Glutamatergic neuron (in vitro differentiated cells): ENCODE measurements around the gene TBC1D5. TPM values are rescaled to one million over a fixed set of nuclear protein-coding genes. Genes with fewer than 3 reads are reported as not detected.
"Not testable (repeated sequence)": the region's sequence is repeated elsewhere in the genome, so short reads cannot be mapped to it uniquely, and the experiment has no call there.

Source experiments
- DNase-seq: peaks from one replicate; pipeline ENCODE4 v3.0.0; 2022
- H3K27ac Mint-ChIP-seq: one replicate; pipeline ENCODE4 v1.8.0; 2020; ENCODE audit warnings: mild to moderate bottlenecking, mixed read lengths, inconsistent platforms; ENCODE audit not compliant: unreplicated experiment
- H3K27me3 Mint-ChIP-seq: one replicate; pipeline ENCODE4 v1.8.0; 2020; ENCODE audit warnings: mild to moderate bottlenecking, moderate library complexity, mixed read lengths, inconsistent platforms; ENCODE audit not compliant: unreplicated experiment
- H3K36me3 Mint-ChIP-seq: one replicate; pipeline ENCODE4 v1.8.0; 2020; ENCODE audit warnings: mild to moderate bottlenecking, mixed read lengths, inconsistent platforms; ENCODE audit not compliant: unreplicated experiment
- H3K4me1 Mint-ChIP-seq: one replicate; pipeline ENCODE4 v1.8.0; 2020; ENCODE audit warnings: mild to moderate bottlenecking, low read depth, mixed read lengths, inconsistent platforms; ENCODE audit not compliant: unreplicated experiment
- H3K4me3 Mint-ChIP-seq: one replicate; pipeline ENCODE4 v1.8.0; 2020; ENCODE audit warnings: mild to moderate bottlenecking, mixed read lengths, inconsistent platforms; ENCODE audit not compliant: unreplicated experiment
- H3K9me3 Mint-ChIP-seq: one replicate; pipeline ENCODE4 v1.8.0; 2020; ENCODE audit warnings: mild to moderate bottlenecking, moderate library complexity, mixed read lengths, inconsistent platforms; ENCODE audit not compliant: unreplicated experiment
- CTCF ChIP-seq: fragments of 200-600 bp; sonication (generic); IDR thresholded peaks from one replicate; pipeline ENCODE4 v1.5.0; 2021; ENCODE audit not compliant: partially characterized antibody, unreplicated experiment
- total RNA-seq: library from RNA; stranded (reverse); fragmentation: NEBNext Ultra II Directional; extraction: Animal tissue kit (Norgen Biotek cat#: 25700); gene quantifications from one replicate; pipeline ENCODE4 v1.2.1, GENCODE V29; 2021; ENCODE audit not compliant: unreplicated experiment

Gene TBC1D5
- total RNA-seq, 1 donor from 2014 or later = 40.2 TPM

- H3K36me3 Mint-ChIP-seq = no peaks in the 10 kb centered on the region
- H3K27me3 Mint-ChIP-seq = no peaks in the 10 kb centered on the region
- no peak overlapping the region for H3K4me3 Mint-ChIP-seq
- no peak for TF ChIP-seq CTCF
- no peaks in the 10 kb centered on the region for H3K4me1 Mint-ChIP-seq
- no peaks in the 10 kb centered on the region for H3K9me3 Mint-ChIP-seq
- no peak overlapping the region for H3K27ac Mint-ChIP-seq
- DNase-seq = no peak
Observed at GRCh38 chr3:17642474-17642873, 100.0 kb downstream of the TBC1D5 start.

- Mint-ChIP-seq H3K27ac (no peak overlapping the region), H3K9me3 (no peaks in the 10 kb centered on the region), H3K4me1 (no peaks in the 10 kb centered on the region), H3K27me3 (no peaks in the 10 kb centered on the region), H3K4me3 (no peak overlapping the region), H3K36me3 (no peaks in the 10 kb centered on the region)
- no peak for DNase-seq
- TF ChIP-seq CTCF = no peak
Observed at GRCh38 chr3:17640466-17640865, 102.0 kb downstream of the TBC1D5 start.

GRCh38 chr3:17639765-17640164 lies 102.7 kb downstream of the TBC1D5 start:
- no peaks in the 10 kb centered on the region for H3K4me1 Mint-ChIP-seq
- no peaks in the 10 kb centered on the region for H3K9me3 Mint-ChIP-seq
- TF ChIP-seq CTCF = no peak
- no peak overlapping the region for H3K4me3 Mint-ChIP-seq
- no peak overlapping the region for H3K27ac Mint-ChIP-seq
- H3K36me3 Mint-ChIP-seq = no peaks in the 10 kb centered on the region
- H3K27me3 Mint-ChIP-seq = no peaks in the 10 kb centered on the region
- no peak for DNase-seq

GRCh38 chr3:17639257-17639656 lies 103.2 kb downstream of the TBC1D5 start:
- H3K36me3 Mint-ChIP-seq = no peaks in the 10 kb centered on the region

GRCh38 chr3:17638356-17638755 lies 104.1 kb downstream of the TBC1D5 start:
- Mint-ChIP-seq H3K27ac (no peak overlapping the region), H3K36me3 (no peaks in the 10 kb centered on the region), H3K4me3 (no peak overlapping the region), H3K9me3 (no peaks in the 10 kb centered on the region), H3K27me3 (no peaks in the 10 kb centered on the region), H3K4me1 (no peaks in the 10 kb centered on the region)
- no peak for DNase-seq
- no peak for TF ChIP-seq CTCF

More at GRCh38 chr3:17639257-17639656, 103.2 kb downstream of the TBC1D5 start:
- Mint-ChIP-seq H3K4me3 (no peak overlapping the region), H3K27ac (no peak overlapping the region), H3K27me3 (no peaks in the 10 kb centered on the region), H3K9me3 (no peaks in the 10 kb centered on the region), H3K4me1 (no peaks in the 10 kb centered on the region)
- no peak for DNase-seq
- no peak for TF ChIP-seq CTCF

GRCh38 chr3:17635675-17636074 lies 106.8 kb downstream of the TBC1D5 start:
- not testable (repeated sequence) for DNase-seq, H3K27ac Mint-ChIP-seq

More at GRCh38 chr3:17635675-17636074, 106.8 kb downstream of the TBC1D5 start:
- not testable (repeated sequence) for H3K27me3 Mint-ChIP-seq, H3K4me3 Mint-ChIP-seq, H3K4me1 Mint-ChIP-seq, H3K9me3 Mint-ChIP-seq, H3K36me3 Mint-ChIP-seq
